ENCODE results near the gene KRTAP4-3. TPM values are rescaled to one million over a fixed set of nuclear protein-coding genes. Genes with fewer than 3 reads are reported as not detected.

Gene KRTAP4-3
- total and polyA plus RNA-seq, 2 of the 8 experiments (the other 6 are each of a cell fraction or from before 2014, with no cell fraction given), result not detected

DNA sequence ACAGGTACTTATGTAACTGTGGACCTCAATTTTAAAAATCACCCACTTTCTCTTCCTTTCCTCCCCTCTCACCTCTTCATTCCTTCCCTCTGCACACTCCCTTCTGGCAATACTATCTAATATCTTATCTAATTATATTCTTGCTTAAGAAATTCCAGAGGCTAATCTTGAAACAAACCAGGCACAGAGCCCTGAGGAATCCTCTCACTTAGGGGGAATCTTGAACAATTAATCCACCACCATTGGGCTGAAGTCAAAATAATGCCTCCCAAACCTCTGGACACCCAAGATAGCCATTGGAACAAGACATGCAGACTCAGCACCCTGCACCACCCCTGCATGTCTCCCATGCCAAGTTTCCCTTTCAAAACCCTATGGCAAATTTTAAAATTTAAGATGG is 26.7 kb downstream of the KRTAP4-3 start:
- H2BK5ac ChIP-seq (ENCODE audit: low read depth, low read length), result no peak overlapping the region
- no peak overlapping the region for H4K8ac ChIP-seq (ENCODE audit: extremely low read depth, insufficient read depth, low read length)
- no peaks in the 10 kb centered on the region for H3K79me1 ChIP-seq (ENCODE audit: low read depth, low read length)
- no peaks in the 10 kb centered on the region for H4K20me1 ChIP-seq (replicated peaks in 1 of 2; ENCODE audit: control insufficient read depth in 1 of 2, insufficient read depth in 2 of 2, low read length in 2 of 2)
- no peak for DNase-seq (ENCODE audit: low read depth in 1 of 2, low spot score in 2 of 2)
- H3K27ac ChIP-seq (ENCODE audit: low read depth, low read length), result no peak overlapping the region
- no peaks in the 10 kb centered on the region for H3K27me3 ChIP-seq (replicated peaks in 1 of 4; ENCODE audit: control insufficient read depth in 3 of 4, extremely low read depth in 1 of 4, insufficient read depth in 3 of 4, low read length in 3 of 4)
- no peak overlapping the region for H3K23ac ChIP-seq (ENCODE audit: insufficient read length)
- H2BK12ac ChIP-seq (ENCODE audit: low read depth, low read length), result no peak overlapping the region
- H3K18ac ChIP-seq (ENCODE audit: extremely low read depth, low read length), result no peak overlapping the region
- no peak for FAIRE-seq
- no peaks in the 10 kb centered on the region for H3K4me1 ChIP-seq (replicated peaks in 1 of 4; ENCODE audit: control insufficient read depth in 3 of 4, insufficient read depth in 4 of 4, low read length in 3 of 4)
- no peak overlapping the region for H3K14ac ChIP-seq (ENCODE audit: insufficient read length)
- no peak overlapping the region for H2BK20ac ChIP-seq (ENCODE audit: low read length)
- no peaks in the 10 kb centered on the region for H3K79me2 ChIP-seq (ENCODE audit: control insufficient read depth in 1 of 2, insufficient read depth in 2 of 2, low read length in 2 of 2)
- ChIA-PET POLR2A (ENCODE audit: partially characterized antibody) (interaction anchor here (0.6 kb wide), 1 partner anchor 102 kb away, joined by 4 read pairs; no protein-coding TSS in a partner anchor), CTCF (ENCODE audit: partially characterized antibody) (interaction anchor here (1.0 kb wide), 1 partner anchor 8 kb away, joined by 3 read pairs; the partner anchor contains the start of gene KRTAP4-5)
- H4K91ac ChIP-seq (replicated peaks; ENCODE audit: insufficient read length, low read length), result no peak overlapping the region
- no peak overlapping the region for H2BK15ac ChIP-seq (ENCODE audit: low read length)
- H4K5ac ChIP-seq (ENCODE audit: insufficient read length, low read depth, low read length), result no peak overlapping the region
- no peak overlapping the region for H3K4me3 ChIP-seq (ENCODE audit: extremely low read depth in 1 of 4, insufficient read depth in 2 of 4, low read depth in 3 of 4, low read length in 4 of 4)
- no peaks in the 10 kb centered on the region for H3K36me3 ChIP-seq (ENCODE audit: control insufficient read depth in 2 of 4, insufficient read depth in 4 of 4, low read length in 3 of 4)
- H3K56ac ChIP-seq (replicated peaks; ENCODE audit: insufficient read length, low read depth, low read length), result no peak overlapping the region
- H3K9ac ChIP-seq (replicated peaks in 1 of 4; ENCODE audit: extremely low read depth in 1 of 4, low read depth in 3 of 4, low read length in 3 of 4), result no peak overlapping the region
- no peak overlapping the region for H2AFZ ChIP-seq (ENCODE audit: low read length)
- no peaks in the 10 kb centered on the region for H3K23me2 ChIP-seq (ENCODE audit: low read depth, low read length)
- no peak overlapping the region for H3K4me2 ChIP-seq (ENCODE audit: insufficient read depth in 1 of 2, low read depth in 2 of 2, low read length in 2 of 2)
- H3K4ac ChIP-seq (replicated peaks; ENCODE audit: insufficient read length, low read depth, low read length), result no peak overlapping the region
- no peak overlapping the region for H2BK120ac ChIP-seq (replicated peaks; ENCODE audit: low read depth, low read length)
- H3K9me3 ChIP-seq (ENCODE audit: insufficient read depth in 2 of 2, low read depth in 1 of 2, low read length in 1 of 2), result peaks cover 12% of the 10 kb centered on the region in 2 experiments; a peak in 3 of 4 replicates
- H2AK5ac ChIP-seq (ENCODE audit: low read depth, low read length), result no peak overlapping the region
- TF ChIP-seq CBX8 (IDR thresholded peaks at IDR 0.05; ENCODE audit: borderline replicate concordance, low read depth, low read length) (no peak), TAF7 (optimal IDR thresholded peaks at IDR 0.05; ENCODE audit: borderline replicate concordance, low read depth, low read length) (no peak), SIRT6 (IDR thresholded peaks at IDR 0.05; ENCODE audit: low read length) (no peak)

Measured in H1 (cell line).